Activated T-helper 17 cell treated with anti-CD3 and anti-CD28 coated beads, Interleukin-2, amount 50 U/mL, for 72 hours (primary cell): ENCODE results near the gene MEOX1. TPM values are rescaled to one million over a fixed set of nuclear protein-coding genes. Genes with fewer than 3 reads are reported as not detected.

ENCODE experiments used
- ATAC-seq: fragments of 150-1000 bp; cut with Tn5 transposase; replicated peaks from 2 replicates; pipeline ENCODE4 v1.10.0; 2021; ENCODE audit warnings: mild to moderate bottlenecking, moderate library complexity
- H3K27ac Mint-ChIP-seq: one replicate; pipeline ENCODE4 v1.8.0; 2022; ENCODE audit warnings: mixed read lengths
- H3K27me3 Mint-ChIP-seq: one replicate; pipeline ENCODE4 v1.8.0; 2022; ENCODE audit warnings: mixed read lengths
- H3K36me3 Mint-ChIP-seq: one replicate; pipeline ENCODE4 v1.8.0; 2022; ENCODE audit warnings: low read depth, mild to moderate bottlenecking, mixed read lengths
- H3K4me1 Mint-ChIP-seq: one replicate; pipeline ENCODE4 v1.8.0; 2022; ENCODE audit warnings: mixed read lengths
- H3K4me3 Mint-ChIP-seq: one replicate; pipeline ENCODE4 v1.8.0; 2022; ENCODE audit warnings: mild to moderate bottlenecking, mixed read lengths
- H3K9me3 Mint-ChIP-seq: one replicate; pipeline ENCODE4 v1.8.0; 2022; ENCODE audit warnings: mixed read lengths
- total RNA-seq, 2 donors: library from RNA; stranded (reverse); gene quantifications; one replicate each; pipeline ENCODE4 v1.2.3, GENCODE V29; 2022

MEOX1 gene
- total RNA-seq, 2 donors from 2014 or later = 3.3 to 4.8 TPM

- H3K27me3 Mint-ChIP-seq = peaks cover 7% of the 10 kb centered on the region
- H3K4me3 Mint-ChIP-seq = no peak overlapping the region
- H3K4me1 Mint-ChIP-seq = peaks cover under 1% of the 10 kb centered on the region
- ATAC-seq = no peak
- H3K36me3 Mint-ChIP-seq = no peaks in the 10 kb centered on the region
- no peak overlapping the region for H3K27ac Mint-ChIP-seq
- H3K9me3 Mint-ChIP-seq = no peaks in the 10 kb centered on the region
These were observed 11.3 kb downstream of the MEOX1 start for GRCh38 chr17:43650471-43650870.

GRCh38 chr17:43648916-43649315, 12.8 kb downstream of the MEOX1 start:
- Mint-ChIP-seq H3K9me3 (no peaks in the 10 kb centered on the region), H3K36me3 (no peaks in the 10 kb centered on the region), H3K27me3 (peaks cover 7% of the 10 kb centered on the region), H3K27ac (no peak overlapping the region), H3K4me1 (no peaks in the 10 kb centered on the region), H3K4me3 (no peak overlapping the region)
- no peak for ATAC-seq

GRCh38 chr17:43645765-43646481, 15.8 kb downstream of the MEOX1 start:
- H3K27me3 Mint-ChIP-seq = peaks cover 7% of the 10 kb centered on the region
- H3K36me3 Mint-ChIP-seq = no peaks in the 10 kb centered on the region
- H3K4me1 Mint-ChIP-seq = no peaks in the 10 kb centered on the region
- no peak overlapping the region for H3K27ac Mint-ChIP-seq
- H3K9me3 Mint-ChIP-seq = no peaks in the 10 kb centered on the region
- H3K4me3 Mint-ChIP-seq = peak overlapping the region; percentile 7
- peak; percentile 62 for ATAC-seq

GRCh38 chr17:43645450-43645764, 16.3 kb downstream of the MEOX1 start:
- Mint-ChIP-seq H3K9me3 (no peaks in the 10 kb centered on the region), H3K4me3 (no peak overlapping the region), H3K4me1 (no peaks in the 10 kb centered on the region), H3K36me3 (no peaks in the 10 kb centered on the region), H3K27ac (no peak overlapping the region), H3K27me3 (peaks cover 7% of the 10 kb centered on the region)
- ATAC-seq = no peak

GRCh38 chr17:43644081-43644480, 17.6 kb downstream of the MEOX1 start:
- Mint-ChIP-seq H3K4me1 (no peaks in the 10 kb centered on the region), H3K27ac (no peak overlapping the region), H3K27me3 (peaks cover 7% of the 10 kb centered on the region), H3K4me3 (no peak overlapping the region), H3K9me3 (no peaks in the 10 kb centered on the region), H3K36me3 (no peaks in the 10 kb centered on the region)
- no peak for ATAC-seq

- Mint-ChIP-seq H3K27ac (no peak overlapping the region), H3K4me1 (no peaks in the 10 kb centered on the region), H3K36me3 (no peaks in the 10 kb centered on the region), H3K4me3 (no peak overlapping the region), H3K9me3 (no peaks in the 10 kb centered on the region), H3K27me3 (peaks cover 3% of the 10 kb centered on the region)
- ATAC-seq = no peak
These were observed 20.3 kb downstream of the MEOX1 start for GRCh38 chr17:43641416-43641815.

GRCh38 chr17:43640491-43641252, 21.1 kb downstream of the MEOX1 start:
- no peak for ATAC-seq
- Mint-ChIP-seq H3K27ac (no peak overlapping the region), H3K36me3 (no peaks in the 10 kb centered on the region), H3K4me3 (no peak overlapping the region), H3K27me3 (peaks cover 3% of the 10 kb centered on the region), H3K9me3 (no peaks in the 10 kb centered on the region), H3K4me1 (no peaks in the 10 kb centered on the region)

GRCh38 chr17:43637563-43638323, 24.0 kb downstream of the MEOX1 start:
- H3K4me3 Mint-ChIP-seq = no peak overlapping the region
- peaks cover 3% of the 10 kb centered on the region for H3K27me3 Mint-ChIP-seq
- no peaks in the 10 kb centered on the region for H3K4me1 Mint-ChIP-seq
- H3K27ac Mint-ChIP-seq = no peak overlapping the region
- no peaks in the 10 kb centered on the region for H3K9me3 Mint-ChIP-seq
- no peaks in the 10 kb centered on the region for H3K36me3 Mint-ChIP-seq
- no peak for ATAC-seq

GRCh38 chr17:43636426-43636825, 25.3 kb downstream of the MEOX1 start:
- H3K27me3 Mint-ChIP-seq = peaks cover 3% of the 10 kb centered on the region
- no peak overlapping the region for H3K27ac Mint-ChIP-seq
- no peaks in the 10 kb centered on the region for H3K36me3 Mint-ChIP-seq
- no peaks in the 10 kb centered on the region for H3K9me3 Mint-ChIP-seq
- no peak for ATAC-seq
- H3K4me3 Mint-ChIP-seq = no peak overlapping the region
- H3K4me1 Mint-ChIP-seq = no peaks in the 10 kb centered on the region

GRCh38 chr17:43634591-43635125, 27.1 kb downstream of the MEOX1 start:
- Mint-ChIP-seq H3K4me3 (no peak overlapping the region), H3K27me3 (peaks cover 4% of the 10 kb centered on the region), H3K36me3 (no peaks in the 10 kb centered on the region), H3K9me3 (no peaks in the 10 kb centered on the region), H3K4me1 (no peaks in the 10 kb centered on the region), H3K27ac (no peak overlapping the region)
- ATAC-seq = no peak

GRCh38 chr17:43632221-43632620, 29.5 kb downstream of the MEOX1 start:
- no peak for ATAC-seq
- Mint-ChIP-seq H3K27ac (no peak overlapping the region), H3K27me3 (peaks cover 7% of the 10 kb centered on the region), H3K36me3 (no peaks in the 10 kb centered on the region), H3K4me1 (no peaks in the 10 kb centered on the region), H3K9me3 (no peaks in the 10 kb centered on the region), H3K4me3 (no peak overlapping the region)

- no peaks in the 10 kb centered on the region for H3K9me3 Mint-ChIP-seq
- H3K4me1 Mint-ChIP-seq = no peaks in the 10 kb centered on the region
- peaks cover 5% of the 10 kb centered on the region for H3K27me3 Mint-ChIP-seq
- no peak for ATAC-seq
- no peak overlapping the region for H3K27ac Mint-ChIP-seq
- H3K4me3 Mint-ChIP-seq = no peak overlapping the region
- H3K36me3 Mint-ChIP-seq = no peaks in the 10 kb centered on the region
These were observed 30.3 kb downstream of the MEOX1 start for GRCh38 chr17:43631429-43631828.

- H3K27me3 Mint-ChIP-seq = peaks cover 19% of the 10 kb centered on the region
- H3K27ac Mint-ChIP-seq = no peak overlapping the region
- H3K4me1 Mint-ChIP-seq = no peaks in the 10 kb centered on the region
- ATAC-seq = no peak
- H3K36me3 Mint-ChIP-seq = no peaks in the 10 kb centered on the region
- no peak overlapping the region for H3K4me3 Mint-ChIP-seq
- H3K9me3 Mint-ChIP-seq = no peaks in the 10 kb centered on the region
These were observed 33.6 kb downstream of the MEOX1 start for GRCh38 chr17:43628089-43628650.

GRCh38 chr17:43627653-43628052, 34.1 kb downstream of the MEOX1 start:
- Mint-ChIP-seq H3K4me1 (no peaks in the 10 kb centered on the region), H3K27me3 (peaks cover 19% of the 10 kb centered on the region), H3K27ac (no peak overlapping the region), H3K36me3 (no peaks in the 10 kb centered on the region), H3K4me3 (no peak overlapping the region), H3K9me3 (no peaks in the 10 kb centered on the region)
- ATAC-seq = no peak
